Testis (tissue), 3 donors: ENCODE results near the gene VWA2. TPM values are rescaled to one million over a fixed set of nuclear protein-coding genes. Genes with fewer than 3 reads are reported as not detected.

Experiments used
- DNase-seq: peaks from one replicate; pipeline ENCODE4 v3.0.0-alpha.2; 2019
- H3K27ac ChIP-seq, 2 donors: fragments of 200-600 bp; sonication (generic); one replicate each; pipeline ENCODE4 v1.5.1; 2019
- H3K27me3 ChIP-seq: fragments of 200-600 bp; sonication (generic); one replicate; pipeline ENCODE4 v1.5.1; 2019
- H3K36me3 ChIP-seq: fragments of 200-600 bp; sonication (generic); one replicate; pipeline ENCODE4 v1.5.1; 2017; ENCODE audit warnings: low read depth; ENCODE audit errors: missing control alignments
- H3K4me1 ChIP-seq: fragments of 200-600 bp; sonication (generic); one replicate; pipeline ENCODE4 v1.5.1; 2019
- H3K4me3 ChIP-seq, 2 donors: fragments of 200-600 bp; sonication (generic); one replicate each; pipeline ENCODE4 v1.5.1; 2017 to 2019
- H3K9me3 ChIP-seq: fragments of 200-600 bp; sonication (generic); one replicate; pipeline ENCODE4 v1.5.1; 2017
- POLR2A ChIP-seq: fragments of 450-650 bp; IDR thresholded peaks from one replicate; pipeline ENCODE4 v1.6.1; 2017; ENCODE audit warnings: antibody characterized with exemption, mild to moderate bottlenecking, moderate library complexity
- WGBS, 2 donors: methylation state at CpG; one replicate each; pipeline ENCODE4 v1.1.5; 2018; 5-methylcytosine and 5-hydroxymethylcytosine counted together
- intact Hi-C: fragments of 100-400 bp; cut with DNase I; formaldehyde crosslinking; loops from one replicate; pipeline ENCODE4 v1.15.1; 2023; ENCODE audit warnings: low total_unique reads
- polyA plus RNA-seq: library from polyadenylated mRNA; stranded (reverse); fragments of 350-450 nt; fragmentation: Illumina TruSeq; extraction: RNeasy Lipid Tissue Mini Kit (QIAGEN cat#74804); gene quantifications from one replicate; pipeline ENCODE4 v1.2.3, GENCODE V29; 2014; ENCODE audit warnings: low read depth, low replicate concordance; ENCODE audit not compliant: insufficient read depth
- total RNA-seq, 2 donors: library from RNA; depleted of rRNA; stranded (reverse); fragments of >200 nt; gene quantifications; one replicate each; pipeline ENCODE4 v1.2.3, GENCODE V29; 2016
- TF ChIP-seq, protein P1 (sequence below), 3 experiments: fragments of 450-650 bp in 2 of 3; fragments of 200-600 bp in 1 of 3; sonication (generic) in 1 of 3; IDR thresholded peaks; one replicate each; pipeline ENCODE4 v1.5.1; 2016 to 2019; ENCODE audit warnings: antibody characterized with exemption in 3 of 3, mild to moderate bottlenecking in 2 of 3, moderate library complexity in 1 of 3

VWA2 gene
- total and polyA plus RNA-seq, 3 donors from 2014 or later = 2.4 to 2.6 (median 2.4) TPM

DNA sequence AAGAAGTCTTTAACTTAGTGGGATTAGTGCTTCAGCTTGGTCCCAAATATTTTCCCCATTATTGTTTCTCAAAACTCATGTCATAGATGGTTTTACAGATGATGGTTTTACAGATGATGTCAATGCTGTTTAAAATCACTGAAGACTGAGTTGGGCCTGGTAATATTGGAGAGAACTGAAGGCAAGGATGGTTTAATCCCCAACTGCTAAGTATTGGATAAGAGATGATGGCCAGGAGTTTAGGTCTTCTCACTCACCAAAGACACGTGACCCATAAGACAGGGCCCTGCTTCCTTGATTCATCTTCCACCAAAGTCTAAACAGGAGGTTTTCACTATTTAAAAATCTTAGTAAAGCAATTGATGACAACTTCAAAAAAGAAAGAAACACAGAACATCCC, 56.3 kb downstream of the VWA2 start:
- WGBS, 2 donors = 0 to 3% methylated on average over 1 of the region's 1 CpG
- intact Hi-C loops = no loop called here
- Histone ChIP-seq H3K27me3 (no peaks in the 10 kb centered on the region), H3K4me1 (no peaks in the 10 kb centered on the region), H3K27ac (no peak overlapping the region), H3K36me3 (no peaks in the 10 kb centered on the region), H3K9me3 (no peaks in the 10 kb centered on the region), H3K4me3 (no peak overlapping the region)
- TF ChIP-seq, protein P1, sequence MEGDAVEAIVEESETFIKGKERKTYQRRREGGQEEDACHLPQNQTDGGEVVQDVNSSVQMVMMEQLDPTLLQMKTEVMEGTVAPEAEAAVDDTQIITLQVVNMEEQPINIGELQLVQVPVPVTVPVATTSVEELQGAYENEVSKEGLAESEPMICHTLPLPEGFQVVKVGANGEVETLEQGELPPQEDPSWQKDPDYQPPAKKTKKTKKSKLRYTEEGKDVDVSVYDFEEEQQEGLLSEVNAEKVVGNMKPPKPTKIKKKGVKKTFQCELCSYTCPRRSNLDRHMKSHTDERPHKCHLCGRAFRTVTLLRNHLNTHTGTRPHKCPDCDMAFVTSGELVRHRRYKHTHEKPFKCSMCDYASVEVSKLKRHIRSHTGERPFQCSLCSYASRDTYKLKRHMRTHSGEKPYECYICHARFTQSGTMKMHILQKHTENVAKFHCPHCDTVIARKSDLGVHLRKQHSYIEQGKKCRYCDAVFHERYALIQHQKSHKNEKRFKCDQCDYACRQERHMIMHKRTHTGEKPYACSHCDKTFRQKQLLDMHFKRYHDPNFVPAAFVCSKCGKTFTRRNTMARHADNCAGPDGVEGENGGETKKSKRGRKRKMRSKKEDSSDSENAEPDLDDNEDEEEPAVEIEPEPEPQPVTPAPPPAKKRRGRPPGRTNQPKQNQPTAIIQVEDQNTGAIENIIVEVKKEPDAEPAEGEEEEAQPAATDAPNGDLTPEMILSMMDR (IDR thresholded peaks at IDR 0.05) = no peak
- no peak for TF ChIP-seq POLR2A
- no peak for DNase-seq

DNA sequence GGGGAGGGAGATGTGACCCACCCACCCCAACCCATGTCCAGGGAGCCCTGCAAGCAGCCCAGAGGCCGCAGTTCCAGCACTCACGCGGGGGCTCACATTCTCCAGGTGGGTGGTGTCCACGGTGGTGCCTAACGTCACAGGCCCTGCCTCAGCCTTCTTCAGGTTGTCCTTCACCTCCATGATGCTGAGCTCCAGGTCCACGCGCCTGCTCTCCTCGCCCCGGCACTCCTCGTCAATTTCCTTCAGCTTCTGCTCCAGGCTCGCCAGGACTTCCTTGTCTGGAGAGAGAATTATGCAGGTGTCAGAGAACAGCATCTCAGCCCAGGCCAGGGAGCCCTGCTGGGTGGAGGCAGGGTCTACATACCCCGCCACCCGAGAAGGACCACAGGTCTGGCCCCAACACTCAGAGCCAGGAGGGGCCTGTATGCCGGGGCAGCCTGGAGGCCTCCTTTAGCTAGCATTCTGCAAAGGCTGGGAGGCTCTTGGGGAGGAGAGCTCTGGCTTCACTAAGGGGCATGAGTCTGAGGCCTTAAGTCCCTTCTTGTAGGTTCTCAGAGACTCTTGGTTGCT, 58.2 kb downstream of the VWA2 start:
- no peaks in the 10 kb centered on the region for H3K27me3 ChIP-seq
- H3K27ac ChIP-seq = no peak overlapping the region
- intact Hi-C loops = no loop called here
- TF ChIP-seq, protein P1 (IDR thresholded peaks at IDR 0.05) = no peak
- TF ChIP-seq POLR2A = no peak
- H3K4me1 ChIP-seq = peaks cover 3% of the 10 kb centered on the region
- H3K4me3 ChIP-seq = no peak overlapping the region
- H3K36me3 ChIP-seq = no peaks in the 10 kb centered on the region
- whole genome bisulfite sequencing, 2 donors = 93% methylated on average over 7 to 14 of the region's 14 CpGs
- no peak for DNase-seq
- H3K9me3 ChIP-seq = no peaks in the 10 kb centered on the region

DNA sequence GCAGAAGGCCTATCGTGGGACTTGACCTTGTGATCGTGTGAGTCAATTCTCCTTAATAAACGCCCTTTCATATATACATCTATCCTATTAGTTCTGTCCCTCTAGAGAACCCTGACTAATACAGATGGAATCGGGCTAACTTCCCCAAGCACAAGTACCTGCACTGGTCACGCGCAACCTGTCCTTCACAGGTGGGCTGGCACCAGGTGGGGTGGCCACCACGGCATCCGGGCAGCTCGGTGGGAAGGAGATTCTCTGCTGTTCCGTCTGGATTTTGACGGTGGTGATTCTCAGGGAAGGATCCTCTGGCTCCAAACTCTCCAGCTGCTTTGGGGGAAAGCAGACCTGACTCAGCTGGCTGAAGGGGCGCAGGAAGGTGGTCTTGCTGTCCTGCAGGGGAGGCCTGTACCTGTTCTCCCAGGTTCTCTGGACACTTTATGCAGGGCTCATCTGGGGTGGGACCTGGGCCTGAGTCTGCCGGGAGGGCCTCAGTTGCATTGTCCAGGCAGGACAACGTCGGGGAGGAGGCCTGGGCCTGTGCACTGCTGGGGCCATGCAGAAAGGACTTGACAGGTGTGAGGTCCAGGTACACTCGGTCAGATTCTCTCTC, 61.1 kb downstream of the VWA2 start:
- Histone ChIP-seq H3K36me3 (no peaks in the 10 kb centered on the region), H3K27ac (no peak overlapping the region), H3K4me3 (no peak overlapping the region), H3K4me1 (peaks cover 8% of the 10 kb centered on the region), H3K9me3 (no peaks in the 10 kb centered on the region), H3K27me3 (no peaks in the 10 kb centered on the region)
- DNase-seq = no peak
- 93 to 94% methylated on average over 12 to 16 of the region's 16 CpGs for WGBS, 2 donors
- intact Hi-C loops = loop anchor here (10.0 kb wide), 2 partner anchors 105 to 135 kb away; partner anchors contain the start of gene AFAP1L2
- TF ChIP-seq POLR2A = no peak
- TF ChIP-seq, protein P1 (IDR thresholded peaks at IDR 0.05) = no peak

DNA sequence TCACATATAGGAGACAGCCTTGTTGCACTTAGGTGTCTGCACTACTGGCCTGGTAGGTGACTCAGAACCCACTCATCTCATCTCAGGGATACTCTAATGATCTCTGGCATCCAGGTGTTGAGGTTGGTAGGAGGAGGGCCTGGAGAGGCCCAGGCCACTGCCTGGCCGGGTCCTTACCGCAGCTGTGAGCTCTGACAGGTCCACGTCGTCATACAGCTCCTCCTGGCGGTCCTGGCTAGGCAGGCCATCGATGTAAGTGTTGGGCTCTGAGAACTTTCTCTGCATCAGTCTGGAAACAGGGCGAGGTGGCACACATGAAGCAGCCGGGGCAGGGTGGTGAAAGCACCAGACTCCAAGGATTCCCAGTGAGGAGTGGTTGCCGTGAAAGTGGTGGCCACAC, 62.1 kb downstream of the VWA2 start:
- Histone ChIP-seq H3K27ac (no peak overlapping the region), H3K9me3 (no peaks in the 10 kb centered on the region), H3K36me3 (no peaks in the 10 kb centered on the region), H3K4me3 (no peak overlapping the region), H3K4me1 (peaks cover 8% of the 10 kb centered on the region), H3K27me3 (no peaks in the 10 kb centered on the region)
- WGBS, 2 donors = 93 to 100% methylated on average over 6 to 9 of the region's 9 CpGs
- TF ChIP-seq POLR2A = no peak
- TF ChIP-seq, protein P1 (IDR thresholded peaks at IDR 0.05) = no peak
- DNase-seq = no peak
- intact Hi-C loops = loop anchor here (10.0 kb wide), 2 partner anchors 104 to 134 kb away; partner anchors contain the start of gene AFAP1L2
